ENCODE data around the gene FUZ. TPM values are rescaled to one million over a fixed set of nuclear protein-coding genes. Genes with fewer than 3 reads are reported as not detected.

Gene FUZ
- total RNA-seq, 1 donor: 4.6 TPM

GRCh38 chr19:49793561-49793840, 19.6 kb downstream of the FUZ start:
- Histone ChIP-seq H3K4me3 (ENCODE audit: low read length) (no peak overlapping the region), H3K4me1 (ENCODE audit: insufficient read depth, low read length) (no peaks in the 10 kb centered on the region), H3K27me3 (ENCODE audit: insufficient read depth, low read length) (no peaks in the 10 kb centered on the region), H3K9me3 (ENCODE audit: low read depth, low read length) (no peaks in the 10 kb centered on the region)

GRCh38 chr19:49792829-49793560, 20.1 kb downstream of the FUZ start:
- no peaks in the 10 kb centered on the region for H3K9me3 ChIP-seq (ENCODE audit: low read depth, low read length)
- H3K4me3 ChIP-seq (ENCODE audit: low read length): no peak overlapping the region
- H3K4me1 ChIP-seq (ENCODE audit: insufficient read depth, low read length): no peaks in the 10 kb centered on the region
- H3K27me3 ChIP-seq (ENCODE audit: insufficient read depth, low read length): no peaks in the 10 kb centered on the region

- H3K27me3 ChIP-seq (ENCODE audit: insufficient read depth, low read length): no peaks in the 10 kb centered on the region
- H3K4me3 ChIP-seq (ENCODE audit: low read length): no peak overlapping the region
- H3K4me1 ChIP-seq (ENCODE audit: insufficient read depth, low read length): no peaks in the 10 kb centered on the region
- H3K9me3 ChIP-seq (ENCODE audit: low read depth, low read length): no peaks in the 10 kb centered on the region
Measured at GRCh38 chr19:49791776-49792445, 21.2 kb downstream of the FUZ start.

GRCh38 chr19:49790866-49791265, 22.2 kb downstream of the FUZ start:
- Histone ChIP-seq H3K4me3 (ENCODE audit: low read length) (no peak overlapping the region), H3K4me1 (ENCODE audit: insufficient read depth, low read length) (no peaks in the 10 kb centered on the region), H3K27me3 (ENCODE audit: insufficient read depth, low read length) (no peaks in the 10 kb centered on the region), H3K9me3 (ENCODE audit: low read depth, low read length) (no peaks in the 10 kb centered on the region)

- Histone ChIP-seq H3K4me3 (ENCODE audit: low read length) (no peak overlapping the region), H3K27me3 (ENCODE audit: insufficient read depth, low read length) (no peaks in the 10 kb centered on the region), H3K9me3 (ENCODE audit: low read depth, low read length) (no peaks in the 10 kb centered on the region), H3K4me1 (ENCODE audit: insufficient read depth, low read length) (no peaks in the 10 kb centered on the region)
Measured at GRCh38 chr19:49788857-49789256, 24.2 kb downstream of the FUZ start.

- H3K9me3 ChIP-seq (ENCODE audit: low read depth, low read length): no peaks in the 10 kb centered on the region
- H3K4me1 ChIP-seq (ENCODE audit: insufficient read depth, low read length): no peaks in the 10 kb centered on the region
- no peak overlapping the region for H3K4me3 ChIP-seq (ENCODE audit: low read length)
- H3K27me3 ChIP-seq (ENCODE audit: insufficient read depth, low read length): no peaks in the 10 kb centered on the region
Measured at GRCh38 chr19:49787746-49788145, 25.3 kb downstream of the FUZ start.

- Histone ChIP-seq H3K4me3 (ENCODE audit: low read length) (no peak overlapping the region), H3K27me3 (ENCODE audit: insufficient read depth, low read length) (no peaks in the 10 kb centered on the region), H3K4me1 (ENCODE audit: insufficient read depth, low read length) (peaks cover 6% of the 10 kb centered on the region), H3K9me3 (ENCODE audit: low read depth, low read length) (no peaks in the 10 kb centered on the region)
Measured at GRCh38 chr19:49786376-49786820, 26.7 kb downstream of the FUZ start.

GRCh38 chr19:49782515-49782914, 30.6 kb downstream of the FUZ start:
- Histone ChIP-seq H3K4me1 (ENCODE audit: insufficient read depth, low read length) (peaks cover 33% of the 10 kb centered on the region), H3K9me3 (ENCODE audit: low read depth, low read length) (no peaks in the 10 kb centered on the region), H3K4me3 (ENCODE audit: low read length) (no peak overlapping the region)

GRCh38 chr19:49781394-49781793, 31.7 kb downstream of the FUZ start:
- H3K9me3 ChIP-seq (ENCODE audit: low read depth, low read length): no peaks in the 10 kb centered on the region
- peaks cover 33% of the 10 kb centered on the region for H3K4me1 ChIP-seq (ENCODE audit: insufficient read depth, low read length)
- H3K4me3 ChIP-seq (ENCODE audit: low read length): no peak overlapping the region
- no peaks in the 10 kb centered on the region for H3K27me3 ChIP-seq (ENCODE audit: insufficient read depth, low read length)

More at GRCh38 chr19:49782515-49782914, 30.6 kb downstream of the FUZ start:
- no peaks in the 10 kb centered on the region for H3K27me3 ChIP-seq (ENCODE audit: insufficient read depth, low read length)

- H3K4me1 ChIP-seq (ENCODE audit: insufficient read depth, low read length): peaks cover 33% of the 10 kb centered on the region
- no peaks in the 10 kb centered on the region for H3K9me3 ChIP-seq (ENCODE audit: low read depth, low read length)
- no peak overlapping the region for H3K4me3 ChIP-seq (ENCODE audit: low read length)
- no peaks in the 10 kb centered on the region for H3K27me3 ChIP-seq (ENCODE audit: insufficient read depth, low read length)
Measured at GRCh38 chr19:49780861-49781260, 32.2 kb downstream of the FUZ start.

- Histone ChIP-seq H3K9me3 (ENCODE audit: low read depth, low read length) (no peaks in the 10 kb centered on the region), H3K27me3 (ENCODE audit: insufficient read depth, low read length) (no peaks in the 10 kb centered on the region), H3K4me3 (ENCODE audit: low read length) (no peak overlapping the region), H3K4me1 (ENCODE audit: insufficient read depth, low read length) (peaks cover 33% of the 10 kb centered on the region)
Measured at GRCh38 chr19:49779731-49780555, 33.1 kb downstream of the FUZ start.

- H3K27me3 ChIP-seq (ENCODE audit: insufficient read depth, low read length): no peaks in the 10 kb centered on the region
Measured at GRCh38 chr19:49776371-49776764, 36.7 kb downstream of the FUZ start.

GRCh38 chr19:49775742-49776370, 37.2 kb downstream of the FUZ start:
- H3K4me1 ChIP-seq (ENCODE audit: insufficient read depth, low read length): peaks cover 36% of the 10 kb centered on the region
- H3K27me3 ChIP-seq (ENCODE audit: insufficient read depth, low read length): no peaks in the 10 kb centered on the region
- no peaks in the 10 kb centered on the region for H3K9me3 ChIP-seq (ENCODE audit: low read depth, low read length)
- H3K4me3 ChIP-seq (ENCODE audit: low read length): no peak overlapping the region

More at GRCh38 chr19:49776371-49776764, 36.7 kb downstream of the FUZ start:
- Histone ChIP-seq H3K4me1 (ENCODE audit: insufficient read depth, low read length) (peaks cover 41% of the 10 kb centered on the region), H3K9me3 (ENCODE audit: low read depth, low read length) (no peaks in the 10 kb centered on the region), H3K4me3 (ENCODE audit: low read length) (no peak overlapping the region)

- Histone ChIP-seq H3K4me3 (ENCODE audit: low read length) (no peak overlapping the region), H3K27me3 (ENCODE audit: insufficient read depth, low read length) (no peaks in the 10 kb centered on the region), H3K4me1 (ENCODE audit: insufficient read depth, low read length) (peaks cover 27% of the 10 kb centered on the region), H3K9me3 (ENCODE audit: low read depth, low read length) (no peaks in the 10 kb centered on the region)
Measured at GRCh38 chr19:49774969-49775368, 38.1 kb downstream of the FUZ start.
